ENCODE measurements around the gene ZCCHC14.

The ZCCHC14 gene

DNA sequence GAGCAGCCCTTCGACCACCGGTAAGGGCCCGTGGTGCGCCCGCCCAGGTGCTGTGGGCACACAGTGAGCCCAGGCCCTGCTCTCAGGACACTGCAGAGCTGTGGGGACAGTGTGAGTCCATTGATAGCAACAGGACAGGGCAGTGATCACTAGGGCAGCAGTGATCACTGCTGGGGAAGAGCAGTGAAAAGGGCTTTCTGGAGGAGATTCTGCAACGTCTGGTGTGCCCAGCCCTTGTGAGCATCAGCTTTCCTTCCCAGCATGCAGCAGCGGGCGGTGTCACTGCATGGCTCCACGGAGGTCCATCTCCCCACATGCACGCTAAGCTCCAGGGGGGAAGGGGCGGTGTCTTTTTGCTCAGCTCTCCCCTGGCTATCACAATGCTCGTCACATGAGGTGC lies 68.6 kb downstream of the ZCCHC14 start:
- no peak for DNase-seq

GRCh38 chr16:87423429-87423828 lies 69.4 kb downstream of the ZCCHC14 start:
- DNase-seq = no peak

DNA sequence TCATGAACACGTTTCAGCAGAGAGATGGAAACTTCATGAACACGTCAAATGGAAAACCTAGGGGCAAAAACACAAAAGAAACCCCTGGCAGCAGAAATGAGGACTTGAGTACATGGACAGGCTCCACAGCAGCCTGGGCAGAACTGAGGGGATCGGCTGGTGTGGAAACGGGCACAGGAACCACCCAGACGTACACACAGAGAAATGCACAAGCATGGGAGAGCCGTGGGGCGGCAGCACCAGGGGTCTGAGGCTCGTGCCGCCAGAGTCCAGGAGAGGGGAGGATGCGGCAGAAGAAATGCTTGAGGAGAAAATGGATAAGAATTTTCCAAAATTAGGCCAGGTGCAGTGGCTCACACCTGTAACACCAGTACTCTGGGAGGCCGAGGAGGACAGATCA lies 70.7 kb downstream of the ZCCHC14 start:
- DNase-seq = no peak

GRCh38 chr16:87421003-87421912 lies 71.6 kb downstream of the ZCCHC14 start:
- DNase-seq = no peak

DNA sequence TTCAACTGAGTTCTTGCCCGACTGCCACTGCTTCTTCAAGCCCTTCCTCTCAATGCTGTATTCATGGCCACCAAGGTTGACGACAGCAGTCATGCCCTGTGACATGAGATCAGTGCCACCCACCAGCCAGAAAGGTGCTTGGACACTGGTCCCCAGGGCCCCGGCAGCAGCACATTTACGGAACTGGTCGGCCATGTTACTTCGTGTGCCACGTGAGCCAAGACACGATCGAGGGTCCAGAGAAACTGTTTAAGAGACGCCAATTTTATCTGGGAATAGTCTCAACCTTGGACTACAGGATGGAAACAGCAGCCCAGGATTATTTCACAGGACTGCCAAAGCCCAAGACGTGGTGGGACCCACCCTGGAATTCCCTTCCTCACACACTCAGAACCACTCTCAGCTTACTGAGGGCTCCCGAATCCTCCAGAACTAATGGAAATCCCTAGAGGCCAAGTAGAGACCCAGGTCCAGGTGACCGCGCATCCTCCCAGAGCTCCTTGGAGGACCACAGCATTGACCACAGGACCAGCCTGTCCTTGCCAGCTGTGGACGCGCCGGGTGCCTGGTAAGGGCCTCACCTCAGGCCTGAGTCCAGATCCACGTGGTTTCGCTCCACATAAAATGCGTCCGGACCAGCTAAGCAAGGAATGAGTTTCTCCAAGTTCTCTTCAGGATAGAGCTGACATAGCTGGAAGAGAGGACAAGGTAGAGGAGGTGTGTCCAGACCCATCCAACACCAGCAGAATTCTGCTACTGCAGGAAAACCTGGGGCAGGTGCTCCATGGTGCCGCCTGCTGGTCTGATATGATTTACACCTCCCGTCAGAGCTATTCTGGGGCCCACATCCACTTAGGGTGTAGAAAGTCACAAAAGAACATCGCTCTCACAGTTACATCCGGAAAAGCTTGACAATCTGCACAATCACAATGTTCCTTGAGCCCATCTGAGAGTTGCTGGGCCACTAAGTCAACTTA lies 72.5 kb downstream of the ZCCHC14 start:
- no peak for DNase-seq

DNA sequence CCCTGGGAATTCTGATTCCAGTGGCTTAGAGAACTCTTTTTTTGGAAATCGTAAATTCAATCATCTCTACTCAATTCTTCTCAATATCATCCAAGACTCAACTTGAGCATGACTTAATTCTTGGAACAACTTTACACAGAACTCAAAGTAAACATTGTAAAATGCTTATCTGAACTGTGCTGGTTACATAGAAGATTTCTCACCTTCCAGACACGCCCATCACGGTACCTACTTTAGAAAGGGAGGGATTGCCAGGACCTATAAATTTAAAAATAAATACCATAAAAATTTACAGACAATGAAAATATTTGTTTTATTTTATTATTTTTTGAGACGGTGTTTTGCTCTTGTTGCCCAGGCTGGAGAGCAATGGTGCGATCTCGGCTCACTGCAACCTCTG lies 74.2 kb downstream of the ZCCHC14 start:
- no peak for DNase-seq

DNA sequence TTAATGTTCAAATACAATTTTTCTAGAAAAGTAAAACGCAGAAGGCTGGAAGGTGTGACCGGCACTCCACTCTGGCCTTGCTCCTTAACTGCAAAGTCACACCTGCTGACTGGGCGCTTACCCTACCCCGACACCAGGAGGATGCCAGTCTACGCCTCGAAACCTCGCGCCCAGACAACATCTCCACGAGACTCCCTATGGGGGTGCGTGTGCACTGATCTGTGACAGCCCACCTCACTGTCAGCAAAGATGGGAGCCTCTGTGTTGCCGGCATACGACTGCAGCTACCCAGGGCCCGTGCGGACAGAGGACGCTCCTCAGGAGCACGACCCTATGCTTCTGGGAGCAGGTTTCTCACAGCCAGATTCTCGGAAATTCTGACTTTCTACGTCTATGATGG lies 74.6 kb downstream of the ZCCHC14 start:
- no peak for DNase-seq

DNA sequence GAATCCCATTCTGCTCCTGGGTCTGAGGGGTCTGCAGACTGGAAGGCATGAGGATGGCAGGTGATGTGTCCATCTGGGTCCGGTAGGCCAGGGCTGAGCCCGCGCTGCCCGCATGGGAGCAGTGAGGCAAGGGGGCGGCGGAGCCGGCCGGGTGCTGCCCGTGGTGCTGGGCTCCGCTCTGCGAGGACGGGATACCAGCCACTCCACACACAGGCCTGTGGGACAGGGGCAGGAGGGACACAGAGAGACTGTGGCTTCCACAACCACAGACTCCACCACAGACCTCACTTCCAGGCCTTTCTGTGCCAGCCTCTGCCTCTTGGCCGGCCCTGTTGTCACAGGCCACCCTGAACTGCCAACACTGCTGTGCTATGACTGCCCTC lies 75.3 kb downstream of the ZCCHC14 start:
- DNase-seq = no peak

DNA sequence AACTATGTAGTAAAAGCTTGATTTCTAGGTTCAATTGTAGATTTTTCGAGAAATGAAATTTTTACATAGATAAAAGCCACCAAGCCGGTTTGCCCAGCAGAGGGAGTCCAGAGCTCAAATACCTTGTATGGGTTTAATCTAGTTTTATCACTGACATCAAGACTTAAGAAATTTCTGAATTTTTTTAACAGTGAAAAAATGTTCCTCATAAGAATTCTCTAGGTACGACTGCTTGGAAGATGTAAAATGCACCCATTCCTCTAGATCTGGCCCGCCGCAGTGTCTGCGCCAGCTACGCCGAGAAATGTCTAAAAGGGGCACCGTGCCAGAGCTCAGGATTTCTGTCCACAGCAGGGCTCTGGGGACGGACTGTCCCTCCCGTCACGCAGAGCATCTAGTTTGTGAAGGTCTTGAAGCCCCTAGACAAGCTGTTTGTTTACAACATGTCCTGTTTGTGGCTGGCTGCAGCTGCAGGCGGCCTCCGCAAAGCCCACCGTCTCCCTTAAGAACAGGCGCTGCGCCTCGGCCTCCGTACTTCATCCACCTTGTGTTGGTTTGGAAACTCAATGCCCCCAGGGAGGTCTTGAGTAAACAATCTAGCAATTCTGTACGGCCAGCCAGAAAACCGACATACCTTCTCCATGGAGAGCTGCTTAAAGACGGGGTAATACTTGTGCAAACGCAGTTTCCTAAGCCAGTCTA lies 75.8 kb downstream of the ZCCHC14 start:
- DNase-seq = no peak

- no peak for DNase-seq
These were observed 77.4 kb downstream of the ZCCHC14 start for GRCh38 chr16:87415441-87415840.

DNA sequence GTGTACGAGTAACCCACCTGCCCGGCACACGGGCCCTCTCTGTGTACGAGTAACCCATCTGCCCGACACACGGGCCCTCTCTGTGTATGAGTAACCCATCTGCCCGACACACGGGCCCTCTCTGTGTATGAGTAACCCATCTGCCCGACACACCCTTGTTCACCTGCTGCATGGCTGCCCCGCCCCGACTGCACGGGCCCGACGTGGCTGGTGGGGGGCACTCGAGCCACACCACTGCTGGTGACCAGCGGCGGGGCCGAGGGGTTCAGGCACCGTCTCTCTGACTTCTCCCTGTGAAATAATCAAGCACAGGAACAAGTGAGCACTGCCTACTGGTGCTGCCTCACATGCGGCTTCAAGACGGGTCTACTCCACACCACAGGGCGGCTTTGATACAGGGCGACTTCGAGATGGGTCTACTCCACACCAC lies 78.6 kb downstream of the ZCCHC14 start:
- DNase-seq = no peak

DNA sequence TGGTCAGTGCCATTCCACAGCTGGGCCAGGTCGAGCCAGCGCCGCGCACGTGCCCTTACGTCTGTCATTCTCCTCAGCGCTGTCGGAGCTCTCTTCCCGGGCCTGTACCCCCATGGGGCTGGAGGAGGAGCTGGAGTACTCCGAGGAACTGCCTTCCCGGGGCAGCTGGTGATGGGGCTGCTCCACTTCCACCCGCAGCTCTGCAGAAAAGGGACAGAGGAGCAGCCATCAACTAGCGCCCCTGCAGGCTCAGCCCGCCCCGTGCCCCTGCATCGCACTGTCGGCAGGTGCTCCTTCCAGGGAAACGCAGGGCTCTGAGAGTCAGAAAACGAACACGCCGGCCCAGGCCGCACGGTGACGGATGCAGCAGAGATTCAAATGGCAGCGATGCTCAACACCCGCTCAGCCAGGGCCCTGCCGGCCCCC lies 79.8 kb downstream of the ZCCHC14 start:
- no peak for DNase-seq

DNA sequence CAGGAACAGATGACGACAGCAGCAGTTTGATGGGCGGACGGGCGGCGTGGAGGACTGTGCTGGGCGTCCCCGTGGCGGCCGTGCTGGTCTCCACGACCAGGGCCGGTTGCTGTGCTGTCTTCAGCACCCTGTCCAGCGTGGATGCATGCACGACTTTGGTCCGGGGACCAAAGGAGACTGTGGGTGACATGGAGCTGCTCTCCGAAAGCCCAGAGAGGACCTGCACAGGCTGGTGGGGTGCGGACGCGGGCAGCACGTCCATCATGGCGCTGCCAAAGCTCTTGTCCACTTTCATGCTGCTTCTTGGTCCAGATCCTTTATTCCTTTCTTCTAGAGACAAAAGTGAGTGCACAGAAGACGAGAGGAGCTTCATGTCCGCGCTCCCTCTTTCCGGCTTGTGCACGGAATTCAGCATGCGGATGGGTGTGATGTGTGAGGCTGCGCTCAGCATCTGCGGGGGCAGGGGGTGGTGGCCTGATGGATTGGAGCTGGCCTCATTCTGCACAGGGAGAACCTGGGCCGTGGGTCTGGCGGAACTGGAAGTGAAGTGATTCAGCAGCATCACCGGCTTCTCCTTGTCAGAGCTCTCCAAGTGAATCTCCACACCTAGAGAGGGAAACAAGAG lies 80.3 kb downstream of the ZCCHC14 start:
- no peak for DNase-seq

- DNase-seq = no peak
These were observed 81.2 kb downstream of the ZCCHC14 start for GRCh38 chr16:87411375-87412271.

DNA sequence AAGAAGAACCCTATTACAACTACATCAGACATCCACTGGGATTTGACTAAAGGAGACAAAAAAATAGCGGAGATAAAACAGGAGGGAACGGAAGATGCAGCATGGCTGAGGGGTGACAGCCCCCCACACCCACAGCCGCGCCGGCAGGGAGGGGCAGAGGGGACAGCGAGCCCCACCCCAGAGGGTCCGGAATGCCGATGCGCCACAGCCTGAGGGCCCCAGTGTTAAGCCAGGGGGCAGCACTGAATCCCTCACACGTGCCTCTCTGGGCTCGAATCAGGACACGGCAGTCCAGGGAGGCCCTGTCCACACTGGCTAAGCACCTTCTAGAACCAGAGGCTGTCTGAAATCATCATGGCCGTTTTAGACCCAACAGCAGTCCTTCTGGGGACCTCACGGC lies 81.9 kb downstream of the ZCCHC14 start:
- DNase-seq = no peak

DNA sequence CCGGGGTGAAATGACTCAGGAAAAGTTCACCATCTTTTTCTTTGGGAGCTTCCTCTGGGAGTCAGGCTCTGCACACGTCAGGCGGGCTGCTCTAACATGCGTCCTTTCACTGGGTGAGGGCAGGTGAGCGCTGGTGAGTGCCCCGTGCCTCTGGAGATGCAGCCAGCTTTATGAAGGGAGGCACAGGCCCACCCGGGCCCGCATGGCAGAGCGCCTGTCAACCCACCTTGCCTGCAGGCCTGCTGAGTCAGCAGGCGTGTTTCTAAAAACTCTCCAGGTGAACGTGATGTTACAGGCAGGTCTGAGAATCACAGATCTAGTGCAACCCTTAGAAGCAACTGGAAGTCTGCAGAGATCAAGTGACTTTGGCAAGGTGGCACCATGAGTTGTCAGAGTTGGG lies 82.3 kb downstream of the ZCCHC14 start:
- no peak for DNase-seq

GRCh38 chr16:87409781-87410180 lies 83.0 kb downstream of the ZCCHC14 start:
- DNase-seq = no peak

GRCh38 chr16:87409153-87409552 lies 83.7 kb downstream of the ZCCHC14 start:
- no peak for DNase-seq

GRCh38 chr16:87407511-87408112 lies 85.2 kb downstream of the ZCCHC14 start:
- DNase-seq = no peak

GRCh38 chr16:87406495-87407088 lies 86.2 kb downstream of the ZCCHC14 start:
- DNase-seq = no peak

All from cortex of kidney (tissue), 1 donor.